ENCODE results near the gene SEPSECS. TPM values are rescaled to one million over a fixed set of nuclear protein-coding genes. Genes with fewer than 3 reads are reported as not detected.

Gene SEPSECS
- total RNA-seq, 1 experiment from 2014 or later: 3.1 TPM

GRCh38 chr4:25174674-25175073 is 14.4 kb upstream of the SEPSECS start:
- H3K9me3 ChIP-seq (ENCODE audit: low read length): no peaks in the 10 kb centered on the region
- ATAC-seq (peak; percentile 32; the same call in 1 of the 2 replicates), DNase-seq (peak; percentile 64)
- no peaks in the 10 kb centered on the region for H3K79me2 ChIP-seq (ENCODE audit: low read length)
- no peaks in the 10 kb centered on the region for H4K20me1 ChIP-seq (ENCODE audit: low read length)
- ChIA-PET CTCF (no interaction called here), POLR2A (ENCODE audit: unreplicated experiment) (no interaction called here)
- H3K9me2 ChIP-seq (replicated peaks; ENCODE audit: low read length): no peaks in the 10 kb centered on the region
- H3K9ac ChIP-seq (ENCODE audit: low read length): no peak overlapping the region; the same call in 1 of the 2 replicates
- H3K4me3 ChIP-seq (ENCODE audit: low read length): no peak overlapping the region
- H3K4me2 ChIP-seq (ENCODE audit: low read length): peak overlapping the region; percentile 45
- peaks cover 14% of the 10 kb centered on the region for H3F3A ChIP-seq (ENCODE audit: low read length, unreplicated experiment)
- no peak overlapping the region for H2AFZ ChIP-seq (ENCODE audit: low read length)
- BruUV-seq (replicated peaks): no TSS peak
- TF ChIP-seq CTCF (conservative IDR thresholded peaks at IDR 0.05; ENCODE audit: low read depth, low read length): no peak
- TF ChIP-seq EZH2 (IDR thresholded peaks at IDR 0.05; ENCODE audit: low read length, unreplicated experiment): no peak
- no peak for TF ChIP-seq EZH2phosphoT487 (IDR thresholded peaks at IDR 0.05; ENCODE audit: borderline replicate concordance, low read length)
- peak overlapping the region; percentile 93 for H3K27ac ChIP-seq (ENCODE audit: low read length)
- H3K4me1 ChIP-seq (ENCODE audit: insufficient read depth, low read length): peaks cover 36% of the 10 kb centered on the region
- H3K36me3 ChIP-seq (ENCODE audit: low read depth, low read length): 0 out of 2 replicates have a peak, but pooled peaks cover 4% of the 10 kb centered on the region
- intact Hi-C loops (cut with micrococcal nuclease): no loop called here
- H3K27me3 ChIP-seq (ENCODE audit: low read length): no peaks in the 10 kb centered on the region

GRCh38 chr4:25172961-25173915 is 13.0 kb upstream of the SEPSECS start:
- H3F3A ChIP-seq (ENCODE audit: low read length, unreplicated experiment): peaks cover 14% of the 10 kb centered on the region
- H3K27ac ChIP-seq (ENCODE audit: low read length): peak overlapping the region; percentile 93
- ChIA-PET POLR2A (ENCODE audit: unreplicated experiment) (no interaction called here), CTCF (interaction anchor here (0.5 to 0.6 kb wide), 2 partner anchors 12 to 139 kb away, joined by 4 to 8 read pairs; partner anchors contain the start of gene ZCCHC4)
- intact Hi-C loops (cut with micrococcal nuclease): loop anchor here (1.0 kb wide), 1 partner anchor 12 kb away; no protein-coding TSS in a partner anchor
- peak overlapping the region; percentile 69 for H3K4me2 ChIP-seq (ENCODE audit: low read length)
- 0 out of 2 replicates have a peak, but pooled peaks cover 4% of the 10 kb centered on the region for H3K36me3 ChIP-seq (ENCODE audit: low read depth, low read length)
- peak overlapping the region; percentile 31 for H3K9ac ChIP-seq (ENCODE audit: low read length)
- no peak for TF ChIP-seq EZH2 (IDR thresholded peaks at IDR 0.05; ENCODE audit: low read length, unreplicated experiment)
- TF ChIP-seq EZH2phosphoT487 (IDR thresholded peaks at IDR 0.05; ENCODE audit: borderline replicate concordance, low read length): no peak
- no peaks in the 10 kb centered on the region for H4K20me1 ChIP-seq (ENCODE audit: low read length)
- no peaks in the 10 kb centered on the region for H3K27me3 ChIP-seq (ENCODE audit: low read length)
- no peaks in the 10 kb centered on the region for H3K79me2 ChIP-seq (ENCODE audit: low read length)
- no peak overlapping the region for H2AFZ ChIP-seq (ENCODE audit: low read length)
- H3K9me3 ChIP-seq (ENCODE audit: low read length): no peaks in the 10 kb centered on the region
- BruUV-seq (replicated peaks): no TSS peak
- ATAC-seq: peak; percentile 93
- peaks cover 36% of the 10 kb centered on the region for H3K4me1 ChIP-seq (ENCODE audit: insufficient read depth, low read length)
- DNase-seq: peak; percentile 97
- H3K4me3 ChIP-seq (ENCODE audit: low read length): peak overlapping the region; percentile 34
- H3K9me2 ChIP-seq (replicated peaks; ENCODE audit: low read length): no peaks in the 10 kb centered on the region

DNA sequence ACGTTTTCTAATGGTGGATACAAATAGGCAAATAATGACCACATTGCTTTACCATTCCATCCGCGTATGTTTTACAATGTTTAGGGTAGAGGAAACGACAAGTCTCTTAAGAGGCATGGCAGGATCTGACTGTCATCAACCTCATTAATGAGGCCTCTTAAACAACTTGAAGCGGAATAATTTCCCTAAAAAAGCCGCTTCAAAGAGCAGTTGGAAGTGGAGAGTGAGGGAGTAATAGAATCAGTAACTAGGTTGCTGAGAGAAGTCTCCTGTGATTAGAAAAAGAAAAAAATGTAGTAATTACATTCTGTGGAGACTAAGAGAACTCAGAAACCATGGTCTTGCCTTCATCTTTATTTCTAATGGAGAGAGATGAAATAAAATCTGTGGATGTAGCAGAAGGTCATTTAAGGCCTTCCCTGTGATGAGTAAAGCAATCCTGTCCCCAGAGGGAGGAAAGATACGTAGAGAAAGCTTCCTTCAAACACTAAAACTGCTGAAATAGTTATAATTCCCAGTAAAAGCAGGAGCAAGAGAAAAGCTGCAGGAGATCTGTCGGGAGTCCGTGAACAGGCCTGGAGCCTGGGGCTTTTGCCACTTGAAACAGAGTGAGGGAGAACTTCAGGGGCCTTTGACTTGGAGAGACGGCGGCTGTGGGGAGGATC is 11.1 kb upstream of the SEPSECS start:
- no peak overlapping the region for H3K27ac ChIP-seq (ENCODE audit: low read length)
- ChIA-PET POLR2A (ENCODE audit: unreplicated experiment) (no interaction called here), CTCF (no interaction called here)

More for the DNA sequence above, 11.1 kb upstream of the SEPSECS start:
- BruUV-seq (replicated peaks): no TSS peak
- Histone ChIP-seq H3K9ac (ENCODE audit: low read length) (no peak overlapping the region), H3F3A (ENCODE audit: low read length, unreplicated experiment) (peaks cover 14% of the 10 kb centered on the region), H3K36me3 (ENCODE audit: low read depth, low read length) (0 out of 2 replicates have a peak, but pooled peaks cover 4% of the 10 kb centered on the region), H4K20me1 (ENCODE audit: low read length) (no peaks in the 10 kb centered on the region), H3K9me3 (ENCODE audit: low read length) (no peaks in the 10 kb centered on the region), H3K4me1 (ENCODE audit: insufficient read depth, low read length) (peaks cover 36% of the 10 kb centered on the region), H2AFZ (ENCODE audit: low read length) (no peak overlapping the region), H3K4me2 (ENCODE audit: low read length) (no peak overlapping the region), H3K4me3 (ENCODE audit: low read length) (no peak overlapping the region), H3K79me2 (ENCODE audit: low read length) (no peaks in the 10 kb centered on the region), H3K9me2 (replicated peaks; ENCODE audit: low read length) (no peaks in the 10 kb centered on the region), H3K27me3 (ENCODE audit: low read length) (no peaks in the 10 kb centered on the region)
- DNase-seq: no peak
- ATAC-seq: no peak
- intact Hi-C loops (cut with micrococcal nuclease): no loop called here
- no peak for TF ChIP-seq CTCF (conservative IDR thresholded peaks at IDR 0.05; ENCODE audit: low read depth, low read length)
- TF ChIP-seq EZH2 (IDR thresholded peaks at IDR 0.05; ENCODE audit: low read length, unreplicated experiment): no peak
- no peak for TF ChIP-seq EZH2phosphoT487 (IDR thresholded peaks at IDR 0.05; ENCODE audit: borderline replicate concordance, low read length)
